Measurements from ENCODE around the gene IGFLR1.

- TF ChIP-seq CTCF (conservative IDR thresholded peaks at IDR 0.05) = no peak
- TF ChIP-seq ZFX (IDR thresholded peaks at IDR 0.05) = no peak
These were observed 13.2 kb downstream of the IGFLR1 start for GRCh38 chr19:35729021-35729420.

Measured in C4-2B (cell line).